C4-2B (cell line): ENCODE data around the gene SFT2D2.

Source experiments
- CTCF ChIP-seq: fragments of 450-650 bp; conservative IDR thresholded peaks from 2 replicates; pipeline ENCODE4 v1.5.1; 2017; ENCODE audit warnings: mild to moderate bottlenecking
- ZFX ChIP-seq: fragments of 450-650 bp; IDR thresholded peaks from 2 replicates; pipeline ENCODE4 v1.6.1; 2017

DNA sequence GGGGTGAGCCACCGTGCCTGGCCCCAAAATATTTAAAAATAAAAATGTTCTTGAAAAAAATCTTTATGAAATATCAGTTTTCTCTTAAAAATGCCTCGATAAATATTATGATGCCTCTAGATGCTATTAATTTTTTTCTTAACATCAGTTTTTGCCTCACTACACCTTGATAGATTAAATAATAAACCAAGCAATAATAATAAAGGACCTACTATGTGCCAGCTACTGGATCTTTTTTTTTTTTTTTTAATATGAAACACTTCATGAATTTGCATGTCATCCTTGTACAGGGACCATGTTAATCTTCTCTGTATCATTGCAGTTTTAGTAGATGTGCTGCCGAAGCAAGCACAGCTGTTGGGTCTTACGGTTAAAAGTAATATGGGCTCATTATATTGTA lies 37.3 kb downstream of the SFT2D2 start:
- TF ChIP-seq CTCF (no peak), ZFX (no peak)
